PFSK-1 (cell line): ENCODE results near the gene ADAMTS2.

Source experiments
- FOXP2 ChIP-seq: optimal IDR thresholded peaks from 2 replicates; pipeline ENCODE3; 2011; ENCODE audit warnings: borderline replicate concordance, control low read depth, inconsistent platforms; ENCODE audit not compliant: insufficient read depth; ENCODE audit errors: extremely low read length, extremely low read depth
- POLR2AphosphoS5 ChIP-seq: IDR thresholded peaks from 2 replicates; pipeline ENCODE4 v1.6.1; 2012; ENCODE audit warnings: low read depth, mild to moderate bottlenecking, control low read depth, low read length, moderate library complexity
- SIN3A ChIP-seq: IDR thresholded peaks from 2 replicates; pipeline ENCODE4 v1.6.1; 2012; ENCODE audit warnings: mild to moderate bottlenecking, low read length, moderate library complexity, borderline replicate concordance; ENCODE audit not compliant: insufficient read depth
- TAF1 ChIP-seq: IDR thresholded peaks from 2 replicates; pipeline ENCODE4 v1.6.1; 2012; ENCODE audit warnings: low read length, control low read depth, borderline replicate concordance; ENCODE audit not compliant: insufficient read depth
- TF ChIP-seq, protein P1 (sequence below), 2 experiments: IDR thresholded peaks; 2 replicates each; pipeline versions ENCODE4 v1.6.1 to v1.8.0; 2011 to 2012; ENCODE audit warnings: low read depth in 2 of 2, low read length in 2 of 2, control low read depth in 1 of 2, inconsistent platforms in 1 of 2, mild to moderate bottlenecking in 1 of 2, moderate library complexity in 1 of 2; ENCODE audit not compliant: insufficient read depth in 1 of 2

The ADAMTS2 gene

DNA sequence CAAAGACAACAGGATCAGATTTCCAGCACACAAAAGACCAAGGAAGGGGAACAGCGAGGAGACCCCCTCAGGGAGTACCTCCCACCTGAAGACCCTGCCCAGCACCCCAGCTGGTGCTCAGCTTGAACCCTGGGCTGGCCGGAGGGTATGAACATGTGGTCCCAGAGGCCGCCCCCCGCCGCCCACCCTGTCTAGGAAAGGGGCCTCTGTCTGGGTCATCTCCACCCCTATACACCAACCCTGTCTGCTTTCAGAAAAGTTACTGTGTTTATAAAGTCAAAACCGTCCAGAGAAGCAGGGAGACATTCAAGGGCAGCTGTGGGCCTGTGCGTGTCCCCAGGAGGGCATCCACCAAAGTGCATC, 72.2 kb downstream of the ADAMTS2 start:
- TF ChIP-seq TAF1 (no peak), POLR2AphosphoS5 (no peak), FOXP2 (no peak), SIN3A (no peak)
- TF ChIP-seq, protein P1, sequence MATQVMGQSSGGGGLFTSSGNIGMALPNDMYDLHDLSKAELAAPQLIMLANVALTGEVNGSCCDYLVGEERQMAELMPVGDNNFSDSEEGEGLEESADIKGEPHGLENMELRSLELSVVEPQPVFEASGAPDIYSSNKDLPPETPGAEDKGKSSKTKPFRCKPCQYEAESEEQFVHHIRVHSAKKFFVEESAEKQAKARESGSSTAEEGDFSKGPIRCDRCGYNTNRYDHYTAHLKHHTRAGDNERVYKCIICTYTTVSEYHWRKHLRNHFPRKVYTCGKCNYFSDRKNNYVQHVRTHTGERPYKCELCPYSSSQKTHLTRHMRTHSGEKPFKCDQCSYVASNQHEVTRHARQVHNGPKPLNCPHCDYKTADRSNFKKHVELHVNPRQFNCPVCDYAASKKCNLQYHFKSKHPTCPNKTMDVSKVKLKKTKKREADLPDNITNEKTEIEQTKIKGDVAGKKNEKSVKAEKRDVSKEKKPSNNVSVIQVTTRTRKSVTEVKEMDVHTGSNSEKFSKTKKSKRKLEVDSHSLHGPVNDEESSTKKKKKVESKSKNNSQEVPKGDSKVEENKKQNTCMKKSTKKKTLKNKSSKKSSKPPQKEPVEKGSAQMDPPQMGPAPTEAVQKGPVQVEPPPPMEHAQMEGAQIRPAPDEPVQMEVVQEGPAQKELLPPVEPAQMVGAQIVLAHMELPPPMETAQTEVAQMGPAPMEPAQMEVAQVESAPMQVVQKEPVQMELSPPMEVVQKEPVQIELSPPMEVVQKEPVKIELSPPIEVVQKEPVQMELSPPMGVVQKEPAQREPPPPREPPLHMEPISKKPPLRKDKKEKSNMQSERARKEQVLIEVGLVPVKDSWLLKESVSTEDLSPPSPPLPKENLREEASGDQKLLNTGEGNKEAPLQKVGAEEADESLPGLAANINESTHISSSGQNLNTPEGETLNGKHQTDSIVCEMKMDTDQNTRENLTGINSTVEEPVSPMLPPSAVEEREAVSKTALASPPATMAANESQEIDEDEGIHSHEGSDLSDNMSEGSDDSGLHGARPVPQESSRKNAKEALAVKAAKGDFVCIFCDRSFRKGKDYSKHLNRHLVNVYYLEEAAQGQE (IDR thresholded peaks at IDR 0.05; ENCODE audit: insufficient read depth in 1 of 2, low read depth in 2 of 2, low read length in 2 of 2), result no peak

DNA sequence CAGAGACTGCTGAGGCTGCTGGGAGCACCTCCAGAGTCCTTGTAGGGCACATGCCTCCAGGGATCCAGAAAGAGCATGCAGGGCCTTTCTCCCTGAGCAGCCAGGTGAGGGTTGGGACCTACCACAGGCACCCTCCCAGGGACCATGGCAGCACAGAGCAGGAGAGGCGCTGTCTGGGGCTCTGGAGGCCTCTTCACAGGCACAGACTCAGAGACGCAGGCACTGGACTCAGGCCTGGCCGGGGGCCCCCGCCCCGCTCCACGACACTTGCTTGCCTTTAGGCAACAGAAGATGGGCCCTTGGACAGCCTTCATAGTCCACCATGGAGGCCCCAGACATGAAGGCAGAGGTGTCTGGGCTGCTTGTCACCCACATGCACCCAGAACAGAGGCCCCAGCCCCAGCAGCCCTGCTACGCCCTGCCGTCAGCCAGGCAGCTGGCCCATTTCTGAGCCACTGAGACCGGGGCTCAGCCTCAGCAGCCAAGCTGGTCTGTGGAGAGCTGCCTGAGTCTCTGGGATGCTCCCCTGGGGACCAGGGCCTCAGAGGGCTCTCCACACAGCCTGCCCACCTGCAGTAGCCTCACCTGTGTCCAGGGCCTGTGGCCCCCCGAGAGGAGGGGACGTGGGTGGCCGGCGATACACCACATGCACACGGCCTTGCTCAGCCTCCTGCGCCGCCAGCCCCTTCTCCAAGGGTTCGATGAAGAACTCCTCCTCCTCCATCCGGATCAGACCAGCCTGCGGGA, 72.8 kb downstream of the ADAMTS2 start:
- TF ChIP-seq FOXP2 (no peak), POLR2AphosphoS5 (no peak), SIN3A (no peak), TAF1 (no peak)
- TF ChIP-seq, protein P1 (IDR thresholded peaks at IDR 0.05; ENCODE audit: insufficient read depth in 1 of 2, low read depth in 2 of 2, low read length in 2 of 2), result no peak

DNA sequence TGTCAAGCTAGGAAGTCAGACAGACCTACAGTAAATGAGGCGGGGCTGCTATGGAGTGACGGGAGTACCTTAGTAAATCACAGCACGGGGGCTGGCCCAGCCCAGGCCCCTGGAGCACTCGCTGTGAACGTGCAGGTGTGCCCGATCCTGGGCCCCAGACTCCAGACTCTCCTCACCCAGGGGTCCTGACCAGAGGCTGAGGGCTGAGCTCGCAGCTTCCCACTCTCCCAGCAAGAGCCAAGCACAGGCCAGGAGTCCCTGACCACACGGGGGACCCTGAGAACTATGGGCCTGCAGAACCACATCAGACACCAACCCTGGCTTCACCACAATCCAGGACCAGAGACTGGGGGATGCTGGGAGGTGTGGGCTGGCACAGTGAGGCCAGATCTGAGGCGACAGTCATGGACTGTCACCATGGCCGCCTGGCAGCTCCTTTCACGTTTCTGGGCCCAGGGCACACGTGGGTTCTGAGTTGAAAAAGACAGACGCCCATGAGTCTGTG, 73.4 kb downstream of the ADAMTS2 start:
- TF ChIP-seq, protein P1 (IDR thresholded peaks at IDR 0.05; ENCODE audit: insufficient read depth in 1 of 2, low read depth in 2 of 2, low read length in 2 of 2), result no peak
- TF ChIP-seq TAF1 (no peak), SIN3A (no peak), FOXP2 (no peak), POLR2AphosphoS5 (no peak)

DNA sequence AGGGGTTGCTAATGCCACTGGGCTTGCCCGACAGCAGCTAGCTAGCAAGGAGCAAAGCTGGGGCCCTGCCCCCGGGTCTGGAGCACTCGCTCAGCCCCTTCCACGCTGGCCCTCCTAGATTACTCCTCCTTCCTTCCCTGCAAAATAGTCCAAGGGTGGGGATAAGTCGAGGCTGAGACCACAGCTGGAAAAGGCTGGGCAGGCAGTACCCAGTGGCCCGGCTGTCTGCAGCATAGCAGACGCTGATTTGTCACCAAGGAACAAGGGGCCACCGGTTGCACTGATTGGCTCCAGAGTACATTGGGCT, 73.9 kb downstream of the ADAMTS2 start:
- no peak for TF ChIP-seq TAF1
- TF ChIP-seq, protein P1 (IDR thresholded peaks at IDR 0.05; ENCODE audit: insufficient read depth in 1 of 2, low read depth in 2 of 2, low read length in 2 of 2), result no peak
